ENCODE measurements around the gene ITGAD.

- TF ChIP-seq, protein P1, sequence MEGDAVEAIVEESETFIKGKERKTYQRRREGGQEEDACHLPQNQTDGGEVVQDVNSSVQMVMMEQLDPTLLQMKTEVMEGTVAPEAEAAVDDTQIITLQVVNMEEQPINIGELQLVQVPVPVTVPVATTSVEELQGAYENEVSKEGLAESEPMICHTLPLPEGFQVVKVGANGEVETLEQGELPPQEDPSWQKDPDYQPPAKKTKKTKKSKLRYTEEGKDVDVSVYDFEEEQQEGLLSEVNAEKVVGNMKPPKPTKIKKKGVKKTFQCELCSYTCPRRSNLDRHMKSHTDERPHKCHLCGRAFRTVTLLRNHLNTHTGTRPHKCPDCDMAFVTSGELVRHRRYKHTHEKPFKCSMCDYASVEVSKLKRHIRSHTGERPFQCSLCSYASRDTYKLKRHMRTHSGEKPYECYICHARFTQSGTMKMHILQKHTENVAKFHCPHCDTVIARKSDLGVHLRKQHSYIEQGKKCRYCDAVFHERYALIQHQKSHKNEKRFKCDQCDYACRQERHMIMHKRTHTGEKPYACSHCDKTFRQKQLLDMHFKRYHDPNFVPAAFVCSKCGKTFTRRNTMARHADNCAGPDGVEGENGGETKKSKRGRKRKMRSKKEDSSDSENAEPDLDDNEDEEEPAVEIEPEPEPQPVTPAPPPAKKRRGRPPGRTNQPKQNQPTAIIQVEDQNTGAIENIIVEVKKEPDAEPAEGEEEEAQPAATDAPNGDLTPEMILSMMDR (IDR thresholded peaks at IDR 0.05; ENCODE audit: extremely low read depth in 1 of 2, insufficient read depth in 1 of 2, low read depth in 1 of 2, low read length in 2 of 2) = no peak
- TF ChIP-seq EZH2 (IDR thresholded peaks at IDR 0.05; ENCODE audit: borderline replicate concordance, low read depth, low read length, severe bottlenecking) = no peak
- no peak for TF ChIP-seq MYC (IDR thresholded peaks at IDR 0.05; ENCODE audit: low read depth, low read length)
- TF ChIP-seq, protein P2, sequence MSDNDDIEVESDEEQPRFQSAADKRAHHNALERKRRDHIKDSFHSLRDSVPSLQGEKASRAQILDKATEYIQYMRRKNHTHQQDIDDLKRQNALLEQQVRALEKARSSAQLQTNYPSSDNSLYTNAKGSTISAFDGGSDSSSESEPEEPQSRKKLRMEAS (IDR thresholded peaks at IDR 0.05; ENCODE audit: insufficient read depth, insufficient read length) = no peak
- TF ChIP-seq POLR2A (IDR thresholded peaks at IDR 0.05; ENCODE audit: low read depth, low read length) = no peak
- TF ChIP-seq FOS (IDR thresholded peaks at IDR 0.05; ENCODE audit: borderline replicate concordance, insufficient read depth, low read length) = no peak
- no peak for TF ChIP-seq POLR2AphosphoS5 (IDR thresholded peaks at IDR 0.05; ENCODE audit: insufficient read depth, low read depth, low read length)
- TF ChIP-seq GATA2 (IDR thresholded peaks at IDR 0.05; ENCODE audit: insufficient read depth, insufficient read length, low read depth, low read length) = no peak
- no peak for TF ChIP-seq JUN (IDR thresholded peaks at IDR 0.05; ENCODE audit: borderline replicate concordance, insufficient read depth, insufficient read length, low read depth)
Observed at GRCh38 chr16:31351246-31351941, 41.7 kb upstream of the ITGAD start.

Data from endothelial cell of umbilical vein (primary cell).